Adrenal gland (tissue), 12 donors: Measurements from ENCODE around the gene CTNND2. TPM values are rescaled to one million over a fixed set of nuclear protein-coding genes. Genes with fewer than 3 reads are reported as not detected.

ENCODE experiments used
- DNase-seq, 7 donors: peaks; one replicate each; pipeline ENCODE4 v3.0.0-alpha.2; 2019 to 2020
- H3K27ac ChIP-seq, 5 donors: fragments of 200-600 bp; sonication (generic) in 4 of 5; 1 replicate in 3 of 5; 2 replicates in 2 of 5; pipeline versions ENCODE4 v1.5.1 to v1.8.0; 2016 to 2020; ENCODE audit warnings: mild to moderate bottlenecking in 1 of 5
- H3K27me3 ChIP-seq: fragments of 200-600 bp; 2 replicates; pipeline ENCODE4 v1.8.0; 2021
- H3K36me3 ChIP-seq, 2 donors: fragments of 200-600 bp; replicated peaks in 1 of 2; 1 replicate in 1 of 2; 2 replicates in 1 of 2; pipeline versions ENCODE4 v1.5.1 to v1.8.0; 2018 to 2022
- H3K4me1 ChIP-seq, 2 donors: fragments of 200-600 bp; replicated peaks in 1 of 2; 1 replicate in 1 of 2; 2 replicates in 1 of 2; pipeline versions ENCODE4 v1.5.1 to v1.8.0; 2018 to 2021
- H3K4me3 ChIP-seq, 4 donors: fragments of 200-600 bp; sonication (generic) in 3 of 4; one replicate each; pipeline ENCODE4 v1.5.1; 2016 to 2018
- H3K9me3 ChIP-seq, 3 donors: fragments of 200-600 bp; sonication (generic) in 1 of 3; replicated peaks in 1 of 3; 1 replicate in 2 of 3; 2 replicates in 1 of 3; pipeline versions ENCODE4 v1.5.1 to v1.8.0; 2016 to 2021
- CTCF ChIP-seq, 6 experiments: fragments of 450-650 bp in 4 of 6; fragments of 200-600 bp in 2 of 6; sonication (generic) in 1 of 6; IDR thresholded peaks; 1 replicate in 5 of 6; 2 replicates in 1 of 6; pipeline versions ENCODE4 v1.5.1 to v1.8.0; 2016 to 2021; ENCODE audit warnings: antibody characterized with exemption in 6 of 6, mild to moderate bottlenecking in 2 of 6, moderate library complexity in 1 of 6
- POLR2A ChIP-seq, 2 donors: fragments of 450-650 bp; IDR thresholded peaks; one replicate each; pipeline ENCODE4 v1.6.1; 2017; ENCODE audit warnings: antibody characterized with exemption in 2 of 2, mild to moderate bottlenecking in 2 of 2, moderate library complexity in 1 of 2
- WGBS, 4 donors: extraction: QIAGEN DNeasy Blood & Tissue Kit in 2 of 4; methylation state at CpG; one replicate each; pipeline versions ENCODE4 v1.1.5 to v1.1.7; 2013 to 2017; 5-methylcytosine and 5-hydroxymethylcytosine counted together
- intact Hi-C, 2 donors: fragments of 100-400 bp; cut with DNase I; formaldehyde crosslinking; loops; one replicate each; pipeline versions ENCODE4 v1.14.1 to v1.15.0; 2022 to 2023
- polyA plus RNA-seq, 3 donors: library from polyadenylated mRNA; stranded (reverse); fragments of 200-250 nt in 2 of 3; fragments of 350-450 nt in 1 of 3; fragmentation: Illumina TruSeq in 1 of 3; extraction: RNeasy Lipid Tissue Mini Kit (QIAGEN cat#74804) in 1 of 3; gene quantifications; one replicate each; pipeline ENCODE4 v1.2.3, GENCODE V29; 2013 to 2014
- total RNA-seq, 9 donors: library from RNA; depleted of rRNA in 4 of 9; stranded (reverse); fragments of >200 nt in 4 of 9; fragments of 120-200 nt in 1 of 9; fragmentation: NEBNext Ultra II Directional in 1 of 9; extraction: Animal tissue kit (Norgen Biotek cat#: 25700) in 1 of 9; gene quantifications; one replicate each; pipeline versions ENCODE4 v1.1.0 to v1.2.4, GENCODE V29; 2013 to 2023
- donor health status: healthy with polysubstance abuse.
- donor health status: Bipolar disorder and iron deficiency.
- donor health status: DM: yes; HTN: yes; CAD: no.
- donor health status: DM: no; HTN: no; CAD: no.
- donor health status: DM: no; HTN: no; CAD: no.
- donor health status: DM: yes; HTN: yes; CAD: no.

Gene CTNND2
- total and polyA plus RNA-seq, 12 donors = 0.34 to 4.2 (median 1.1) TPM; not detected in 1

GRCh38 chr5:11596185-11596584, 308.1 kb downstream of the CTNND2 start:
- intact Hi-C loops = no loop called here
- no peak overlapping the region for H3K4me3 ChIP-seq
- no peaks in the 10 kb centered on the region for H3K4me1 ChIP-seq
- no peak overlapping the region for H3K27ac ChIP-seq
- WGBS, 4 donors = 51 to 70% (median 61%) methylated on average over 1 of the region's 1 CpG
- H3K27me3 ChIP-seq = no peaks in the 10 kb centered on the region
- H3K36me3 ChIP-seq = no peaks in the 10 kb centered on the region
- no peak for DNase-seq
- no peak for TF ChIP-seq POLR2A (IDR thresholded peaks at IDR 0.05)
- no peak for TF ChIP-seq CTCF (IDR thresholded peaks at IDR 0.05)
- H3K9me3 ChIP-seq = no peaks in the 10 kb centered on the region

DNA sequence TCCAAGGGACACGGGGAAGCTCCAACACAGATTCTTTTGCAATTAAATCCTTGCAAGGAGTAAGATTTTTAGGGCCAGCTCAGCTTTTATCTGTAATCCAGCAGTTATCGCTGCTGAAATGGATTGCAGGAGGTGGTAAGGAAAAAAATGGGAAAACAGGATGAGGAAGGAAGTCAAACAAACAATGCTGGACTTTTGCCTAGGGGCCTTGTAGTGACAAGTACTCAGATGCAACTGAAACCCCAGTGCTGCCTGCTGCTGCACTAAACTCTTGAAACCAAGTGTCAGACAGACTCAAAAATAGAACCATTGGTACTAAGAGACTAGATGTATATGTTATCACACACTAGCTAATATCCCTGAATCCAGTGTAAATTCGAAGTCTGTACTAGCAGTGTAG, 309.2 kb downstream of the CTNND2 start:
- Histone ChIP-seq H3K27me3 (no peaks in the 10 kb centered on the region), H3K4me1 (no peaks in the 10 kb centered on the region), H3K27ac (no peak overlapping the region), H3K9me3 (no peaks in the 10 kb centered on the region), H3K36me3 (no peaks in the 10 kb centered on the region), H3K4me3 (no peak overlapping the region)
- 44 to 59% (median 49%) methylated on average over 3 of the region's 3 CpGs for WGBS, 4 donors
- intact Hi-C loops = no loop called here
- DNase-seq = no peak
- TF ChIP-seq CTCF (IDR thresholded peaks at IDR 0.05) (no peak), POLR2A (IDR thresholded peaks at IDR 0.05) (no peak)

GRCh38 chr5:11594021-11594420, 310.2 kb downstream of the CTNND2 start:
- WGBS, 4 donors = 65 to 74% (median 71%) methylated on average over 2 of the region's 2 CpGs
- TF ChIP-seq CTCF (IDR thresholded peaks at IDR 0.05) (no peak), POLR2A (IDR thresholded peaks at IDR 0.05) (no peak)
- Histone ChIP-seq H3K9me3 (no peaks in the 10 kb centered on the region), H3K4me1 (no peaks in the 10 kb centered on the region), H3K36me3 (no peaks in the 10 kb centered on the region), H3K27me3 (no peaks in the 10 kb centered on the region), H3K4me3 (no peak overlapping the region), H3K27ac (no peak overlapping the region)
- intact Hi-C loops = no loop called here
- no peak for DNase-seq

DNA sequence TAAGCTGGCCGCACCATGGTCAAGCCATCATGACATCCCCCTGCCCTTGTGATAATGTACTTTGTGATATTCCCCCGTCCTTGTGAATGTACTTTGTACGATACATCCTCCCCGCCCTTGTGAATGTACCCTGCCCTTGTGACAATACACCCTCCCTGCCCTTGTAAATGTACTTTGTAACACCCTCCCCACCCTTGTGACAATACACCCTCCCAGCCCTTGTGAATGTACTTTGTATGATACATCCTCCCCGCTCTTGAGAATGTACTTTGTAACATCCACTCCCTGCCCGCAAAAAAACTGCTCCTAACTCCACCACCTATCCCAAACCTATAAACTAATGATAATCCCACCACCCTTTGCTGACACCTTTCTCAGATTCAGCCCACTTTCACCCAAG, 313.8 kb downstream of the CTNND2 start:
- no peak overlapping the region for H3K4me3 ChIP-seq
- no peak overlapping the region for H3K27ac ChIP-seq
- no peak for DNase-seq
- H3K27me3 ChIP-seq = no peaks in the 10 kb centered on the region
- TF ChIP-seq CTCF (IDR thresholded peaks at IDR 0.05) = no peak
- no peak for TF ChIP-seq POLR2A (IDR thresholded peaks at IDR 0.05)
- no peaks in the 10 kb centered on the region for H3K4me1 ChIP-seq
- WGBS, 4 donors = 76 to 89% (median 86%) methylated on average over 6 of the region's 6 CpGs
- no peaks in the 10 kb centered on the region for H3K36me3 ChIP-seq
- no peaks in the 10 kb centered on the region for H3K9me3 ChIP-seq
- intact Hi-C loops = no loop called here
